Ramos (cell line): ENCODE data around the gene DUSP22.
"Not testable (repeated sequence)": the region's sequence is repeated elsewhere in the genome, so short reads cannot be mapped to it uniquely, and the experiment has no call there.

Experiments
- in situ Hi-C: fragments of 300-500 bp; cut with MboI; formaldehyde crosslinking; loops from one replicate; pipeline ENCODE4 v1.14.3; 2022; ENCODE audit warnings: low sequenced_read_pairs; ENCODE audit not compliant: unreplicated experiment

DUSP22 gene

DNA sequence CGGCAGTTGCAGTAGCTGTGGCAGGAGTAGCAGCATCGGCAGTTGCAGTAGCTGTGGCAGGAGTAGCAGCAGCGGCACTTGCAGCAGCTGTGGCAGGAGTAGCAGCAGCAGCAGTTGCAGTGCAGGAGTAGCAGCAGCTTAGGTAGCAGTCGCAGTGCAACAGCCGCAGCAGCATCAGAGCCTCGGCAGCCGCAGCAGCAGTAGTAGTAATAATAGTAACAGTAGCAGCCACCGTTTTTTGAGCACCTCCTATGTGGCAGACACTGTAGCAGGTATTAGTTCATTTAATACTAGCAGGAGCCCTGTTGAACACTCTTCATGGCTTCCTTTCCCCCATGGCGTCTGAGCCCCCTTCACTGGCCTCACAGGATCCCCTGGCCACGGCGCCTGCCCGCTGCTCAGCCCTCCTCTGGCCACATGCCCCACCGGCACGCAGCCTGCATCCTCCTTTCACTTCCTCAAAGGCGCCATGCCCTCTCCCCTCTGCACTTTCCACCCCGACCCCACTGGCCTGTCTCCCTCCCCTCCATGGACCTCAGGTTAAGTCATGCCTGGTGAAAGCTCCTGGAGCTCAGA, 80.1 kb downstream of the DUSP22 start:
- in situ Hi-C loops = no loop called here

GRCh38 chr6:373031-373430, 80.7 kb downstream of the DUSP22 start:
- in situ Hi-C loops = no loop called here

- in situ Hi-C loops = no loop called here
Observed at GRCh38 chr6:373773-374724, 81.8 kb downstream of the DUSP22 start.

DNA sequence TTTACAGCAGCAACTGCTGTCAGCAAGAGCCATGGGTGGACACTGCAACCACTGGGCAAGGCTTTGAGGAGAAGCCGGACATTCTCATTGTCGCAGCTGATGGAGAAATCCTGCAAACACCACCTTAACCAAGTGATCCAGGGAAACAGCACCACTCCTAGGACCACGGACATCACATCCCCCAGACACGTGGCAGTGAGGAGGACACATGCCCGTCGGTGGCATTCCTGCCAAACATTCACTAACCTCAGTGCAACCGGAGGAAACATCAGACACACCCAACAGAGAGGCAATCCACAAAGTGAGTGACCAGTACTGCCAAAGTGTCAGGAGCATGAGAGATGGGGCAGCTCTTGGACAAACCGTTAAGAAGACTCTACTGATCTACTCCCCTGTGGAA, 82.7 kb downstream of the DUSP22 start:
- in situ Hi-C loops = no loop called here

DNA sequence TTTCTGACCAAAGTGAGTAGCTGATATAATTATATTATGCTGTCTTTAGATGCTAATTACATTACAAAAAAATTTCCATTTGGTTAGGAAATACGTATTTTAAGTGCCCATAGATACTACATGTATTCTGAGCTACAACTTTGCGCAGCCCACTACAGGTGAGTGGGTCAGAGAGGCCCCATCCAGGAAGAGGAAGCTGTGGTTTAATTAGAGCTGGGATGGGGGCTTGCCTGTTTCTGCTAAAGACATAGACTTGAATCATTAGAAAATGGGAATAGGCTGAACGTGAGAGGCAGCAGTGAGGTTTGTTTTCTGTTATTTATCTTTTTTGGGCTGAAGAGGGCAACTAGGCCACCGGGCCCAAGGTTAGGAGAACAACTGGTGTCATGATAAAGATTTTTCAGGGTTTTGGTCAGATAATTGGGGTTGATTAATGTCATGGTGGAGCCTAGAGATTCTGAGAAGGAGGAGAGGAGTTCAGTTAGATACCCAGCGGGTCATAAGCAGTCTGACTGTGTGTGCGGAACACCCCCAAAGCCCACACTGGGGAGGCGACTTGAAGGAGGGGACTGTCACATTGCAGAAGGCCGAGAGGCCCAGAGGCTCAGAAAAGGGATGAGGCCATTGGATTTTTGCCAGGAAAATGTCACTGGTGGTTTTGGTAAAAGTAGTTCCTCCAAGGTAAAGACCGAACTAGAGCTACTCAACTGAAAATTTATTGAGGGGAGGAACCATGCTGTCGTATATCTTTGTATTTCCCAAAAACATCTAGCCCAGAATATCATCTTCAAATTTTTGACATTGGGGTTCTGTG, 84.7 kb downstream of the DUSP22 start:
- in situ Hi-C loops = no loop called here

DNA sequence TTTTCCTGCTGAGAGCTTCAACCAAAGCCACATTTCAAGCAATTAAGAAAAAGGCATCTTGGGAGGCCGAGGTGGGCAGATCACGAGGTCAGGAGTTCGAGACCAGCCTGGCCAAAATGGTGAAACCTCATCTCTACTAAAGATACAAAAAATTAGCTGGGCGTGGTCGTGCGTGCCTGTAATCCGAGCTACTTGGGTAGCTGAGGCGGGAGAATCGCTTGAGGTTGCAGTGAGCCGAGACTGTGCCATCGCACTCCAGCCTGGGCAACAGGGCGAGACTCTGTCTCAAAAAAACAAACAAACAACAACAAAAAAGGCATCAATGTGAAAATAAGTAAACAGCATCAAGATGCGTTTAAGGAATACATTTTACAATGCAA, 85.3 kb downstream of the DUSP22 start:
- in situ Hi-C loops = not testable (repeated sequence)

- in situ Hi-C loops = no loop called here
Observed at GRCh38 chr6:378090-378957, 86.0 kb downstream of the DUSP22 start.

DNA sequence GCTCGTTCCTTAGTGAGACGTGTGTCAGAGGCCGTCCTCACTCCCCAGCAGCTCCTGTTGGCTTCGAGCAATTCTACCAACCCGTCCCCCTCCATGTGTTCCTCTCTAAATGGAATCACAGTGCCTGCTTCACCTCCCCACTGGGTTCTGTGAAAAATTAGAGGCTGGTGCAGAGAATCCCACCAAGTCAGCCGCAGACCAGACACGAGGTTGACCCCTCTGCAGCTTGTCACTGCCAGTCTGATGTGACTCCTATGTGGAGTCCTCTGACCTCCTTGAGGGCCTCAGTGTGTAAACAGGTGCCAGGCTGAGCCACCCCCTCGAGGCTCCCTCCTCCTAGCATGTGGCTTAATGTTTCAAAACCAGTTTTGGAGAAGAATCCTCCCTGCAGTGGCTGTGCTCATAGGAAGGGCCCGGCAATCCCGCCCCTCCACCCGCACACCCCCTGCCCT, 86.7 kb downstream of the DUSP22 start:
- in situ Hi-C loops = no loop called here

GRCh38 chr6:379410-380181, 87.3 kb downstream of the DUSP22 start:
- in situ Hi-C loops = no loop called here

GRCh38 chr6:380234-381218, 88.2 kb downstream of the DUSP22 start:
- in situ Hi-C loops = no loop called here

- in situ Hi-C loops = no loop called here
Observed at GRCh38 chr6:381742-382461, 89.6 kb downstream of the DUSP22 start.

GRCh38 chr6:382883-383810, 90.9 kb downstream of the DUSP22 start:
- in situ Hi-C loops = no loop called here

DNA sequence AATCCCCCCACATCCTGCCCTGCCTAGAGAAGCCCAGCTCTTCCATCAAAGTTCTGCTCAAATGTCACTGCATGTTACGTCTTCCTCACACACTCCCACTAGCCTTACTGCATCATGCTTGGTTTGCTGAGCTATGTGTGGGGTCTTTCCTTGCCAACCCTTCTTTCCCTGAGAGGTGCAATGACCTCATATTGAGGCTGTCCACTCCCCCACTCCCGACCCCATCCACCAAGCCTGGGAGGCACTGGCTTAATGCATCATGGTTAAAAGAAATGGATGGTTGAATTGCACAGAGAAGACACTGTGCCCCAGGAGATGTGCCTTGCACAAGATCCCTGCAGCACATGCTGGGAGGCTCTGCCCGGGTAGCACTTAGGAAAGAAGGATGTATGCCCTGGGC, 91.6 kb downstream of the DUSP22 start:
- in situ Hi-C loops = no loop called here

- in situ Hi-C loops = no loop called here
Observed at GRCh38 chr6:384898-385297, 92.6 kb downstream of the DUSP22 start.

DNA sequence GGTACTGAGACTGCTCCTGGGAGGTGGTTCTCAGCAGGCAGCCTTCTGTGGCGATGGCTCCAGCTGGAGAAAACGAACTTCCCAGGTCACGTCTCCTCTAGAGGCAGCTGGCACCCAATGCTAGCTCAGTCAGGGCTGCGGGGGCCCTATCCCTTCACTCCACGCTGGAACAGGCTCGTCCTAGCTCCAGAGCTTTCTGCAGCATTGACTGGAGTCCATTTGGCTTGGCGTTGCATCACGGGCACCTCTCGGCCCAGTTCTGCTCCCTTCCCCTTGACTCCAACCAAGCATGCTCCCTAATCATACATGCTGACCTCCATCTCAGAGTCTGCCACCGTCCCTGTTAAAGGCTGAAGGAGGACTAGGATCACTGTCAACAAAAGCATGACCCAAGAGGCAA, 93.3 kb downstream of the DUSP22 start:
- in situ Hi-C loops = no loop called here

DNA sequence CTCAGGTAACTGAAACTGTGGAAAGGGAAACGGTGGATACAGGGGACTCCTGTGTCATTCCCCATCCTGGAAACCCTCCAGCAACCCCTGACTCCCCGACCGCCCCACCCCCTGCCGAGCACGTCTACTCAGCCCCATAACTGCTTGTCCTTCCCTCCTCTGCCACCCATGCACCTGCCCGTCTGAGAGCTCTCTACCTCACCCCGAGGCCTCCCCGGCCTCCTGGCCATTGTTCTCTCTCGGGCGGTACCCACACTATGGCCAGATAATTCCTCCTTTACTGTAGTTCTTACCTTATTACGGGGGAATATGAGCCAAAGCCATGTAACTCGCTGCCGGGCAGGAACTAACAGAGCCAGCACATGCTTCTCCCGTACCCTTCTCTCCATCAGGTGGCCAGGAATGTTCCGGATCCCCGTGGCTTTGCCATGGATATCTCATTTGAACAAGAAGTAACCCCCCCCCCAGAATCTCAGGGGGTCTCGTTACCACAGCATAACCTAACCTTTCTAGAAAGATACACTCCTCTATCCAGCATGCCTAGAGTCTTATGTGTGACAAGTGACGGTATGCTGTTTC, 94.5 kb downstream of the DUSP22 start:
- in situ Hi-C loops = no loop called here
